Neural progenitor cell (in vitro differentiated cells): ENCODE data around the gene CTNNA3.
"Not testable (repeated sequence)": the region's sequence is repeated elsewhere in the genome, so short reads cannot be mapped to it uniquely, and the experiment has no call there.

ENCODE experiments used
- CTCF ChIP-seq: fragments of 200-600 bp; sonication (generic); IDR thresholded peaks from 2 replicates; pipeline ENCODE4 v1.5.1; 2017; ENCODE audit warnings: antibody characterized with exemption, mild to moderate bottlenecking
- EZH2 ChIP-seq: fragments of 200-600 bp; sonication (generic); IDR thresholded peaks from 2 replicates; pipeline ENCODE4 v1.6.1; 2017; ENCODE audit warnings: antibody characterized with exemption, mild to moderate bottlenecking, moderate library complexity

GRCh38 chr10:67230680-67231500 is 465.1 kb downstream of the CTNNA3 start:
- TF ChIP-seq CTCF: peak; percentile 16
- TF ChIP-seq EZH2: not testable (repeated sequence)
